ENCODE data around the gene PROZ.

DNA sequence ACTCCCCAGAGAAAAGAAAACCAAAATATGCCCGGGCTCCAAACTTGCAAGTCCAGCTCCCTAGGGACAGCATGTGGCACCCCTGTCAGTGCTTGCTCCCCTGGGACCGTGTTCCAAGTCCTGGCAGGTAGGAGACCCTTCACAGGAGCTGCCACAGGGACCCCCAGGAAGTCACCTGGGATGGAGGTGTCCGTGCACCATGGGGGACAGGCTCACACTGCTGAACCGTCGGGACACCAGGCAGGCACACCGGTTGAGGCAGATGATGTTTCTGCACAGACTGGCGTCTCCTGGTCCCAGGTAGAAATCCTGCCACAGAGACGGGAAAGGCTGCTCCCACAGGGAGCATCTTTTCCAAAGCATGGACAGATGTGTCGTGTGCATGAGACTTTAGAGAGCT is 11.7 kb upstream of the PROZ start:
- TF ChIP-seq CTCF (conservative IDR thresholded peaks at IDR 0.05): no peak
- no peak for TF ChIP-seq ZFX (IDR thresholded peaks at IDR 0.05)
